ENCODE measurements around the gene ZNF76. TPM values are rescaled to one million over a fixed set of nuclear protein-coding genes. Genes with fewer than 3 reads are reported as not detected.

ZNF76 gene
- total RNA-seq, 1 experiment from 2014 or later = 39.9 TPM

- Histone ChIP-seq H3F3A (ENCODE audit: insufficient read depth, low read depth) (peaks cover 11% of the 10 kb centered on the region; the same call in 1 of the 2 replicates), H3K79me2 (ENCODE audit: low read depth) (no peaks in the 10 kb centered on the region; the same call in 1 of the 2 replicates), H3K27me3 (ENCODE audit: insufficient read depth, low read depth) (no peaks in the 10 kb centered on the region), H3K36me3 (ENCODE audit: low read depth) (no peaks in the 10 kb centered on the region), H3K9me2 (ENCODE audit: insufficient read depth) (no peaks in the 10 kb centered on the region), H3K4me2 (no peak overlapping the region), H3K4me1 (replicated peaks; ENCODE audit: insufficient read depth) (peaks cover 39% of the 10 kb centered on the region), H4K20me1 (ENCODE audit: insufficient read depth) (no peaks in the 10 kb centered on the region), H3K27ac (no peak overlapping the region), H2AFZ (no peak overlapping the region), H3K4me3 (no peak overlapping the region), H3K9me3 (ENCODE audit: insufficient read depth, low read depth) (no peaks in the 10 kb centered on the region)
- ChIA-PET POLR2A (ENCODE audit: unreplicated experiment) (no interaction called here), CTCF (interaction anchor here (0.6 kb wide), 1 partner anchor 285 kb away, joined by 5 read pairs; no protein-coding TSS in a partner anchor)
- TF ChIP-seq EZH2 (IDR thresholded peaks at IDR 0.05; ENCODE audit: low read depth) (no peak), CTCF (conservative IDR thresholded peaks at IDR 0.05) (no peak)
- no TSS peak for BruUV-seq (replicated peaks)
- intact Hi-C loops (cut with micrococcal nuclease; ENCODE audit: unreplicated experiment) = no loop called here
- no peak for DNase-seq
Measured at GRCh38 chr6:35300848-35301247, 41.3 kb downstream of the ZNF76 start.

- ChIA-PET CTCF (interaction anchor here (1.2 to 1.7 kb wide), 2 partner anchors 39 to 147 kb away, joined by 5 to 6 read pairs; no protein-coding TSS in a partner anchor), POLR2A (ENCODE audit: unreplicated experiment) (interaction anchor here (0.6 to 0.7 kb wide), 2 partner anchors 169 to 426 kb away, joined by 4 to 5 read pairs; no protein-coding TSS in a partner anchor)
- peaks cover 11% of the 10 kb centered on the region; the same call in 1 of the 2 replicates for H3F3A ChIP-seq (ENCODE audit: insufficient read depth, low read depth)
- no peaks in the 10 kb centered on the region for H3K9me2 ChIP-seq (ENCODE audit: insufficient read depth)
- H2AFZ ChIP-seq = 0 out of 2 replicates have a peak overlapping the region, but pooled peaks have one; percentile 26
- H3K36me3 ChIP-seq (ENCODE audit: low read depth) = no peaks in the 10 kb centered on the region
- H3K9me3 ChIP-seq (ENCODE audit: insufficient read depth, low read depth) = no peaks in the 10 kb centered on the region
- H3K4me1 ChIP-seq (replicated peaks; ENCODE audit: insufficient read depth) = peaks cover 34% of the 10 kb centered on the region
- no peaks in the 10 kb centered on the region for H4K20me1 ChIP-seq (ENCODE audit: insufficient read depth)
- no peaks in the 10 kb centered on the region for H3K27me3 ChIP-seq (ENCODE audit: insufficient read depth, low read depth)
- BruUV-seq (replicated peaks) = no TSS peak
- peak; percentile 71 to 74 for DNase-seq
- intact Hi-C loops (cut with micrococcal nuclease; ENCODE audit: unreplicated experiment) = no loop called here
- peak overlapping the region; percentile 65 for H3K27ac ChIP-seq
- H3K4me3 ChIP-seq = no peak overlapping the region; the same call in 1 of the 2 replicates
- H3K79me2 ChIP-seq (ENCODE audit: low read depth) = no peaks in the 10 kb centered on the region; the same call in 1 of the 2 replicates
- TF ChIP-seq CTCF (conservative IDR thresholded peaks at IDR 0.05) (no peak), EZH2 (IDR thresholded peaks at IDR 0.05; ENCODE audit: low read depth) (no peak)
- peak overlapping the region; percentile 63 for H3K4me2 ChIP-seq
Measured at GRCh38 chr6:35302604-35303241, 43.2 kb downstream of the ZNF76 start.

GRCh38 chr6:35304299-35304698 lies 44.8 kb downstream of the ZNF76 start:
- Histone ChIP-seq H3K4me2 (no peak overlapping the region), H3K4me1 (replicated peaks; ENCODE audit: insufficient read depth) (peaks cover 25% of the 10 kb centered on the region), H3K27ac (no peak overlapping the region), H3K9me3 (ENCODE audit: insufficient read depth, low read depth) (no peaks in the 10 kb centered on the region), H3K9me2 (ENCODE audit: insufficient read depth) (no peaks in the 10 kb centered on the region), H3K36me3 (ENCODE audit: low read depth) (no peaks in the 10 kb centered on the region), H4K20me1 (ENCODE audit: insufficient read depth) (no peaks in the 10 kb centered on the region), H2AFZ (no peak overlapping the region), H3F3A (ENCODE audit: insufficient read depth, low read depth) (peaks cover 11% of the 10 kb centered on the region; the same call in 1 of the 2 replicates), H3K4me3 (no peak overlapping the region), H3K27me3 (ENCODE audit: insufficient read depth, low read depth) (no peaks in the 10 kb centered on the region), H3K79me2 (ENCODE audit: low read depth) (no peaks in the 10 kb centered on the region)
- BruUV-seq (replicated peaks) = no TSS peak
- ChIA-PET POLR2A (ENCODE audit: unreplicated experiment) (interaction anchor here (0.8 kb wide), 1 partner anchor 881 kb away, joined by 8 read pairs; no protein-coding TSS in a partner anchor), CTCF (interaction anchor here (0.6 kb wide), 1 partner anchor 37 kb away, joined by 7 read pairs; no protein-coding TSS in a partner anchor)
- no peak for DNase-seq
- TF ChIP-seq EZH2 (IDR thresholded peaks at IDR 0.05; ENCODE audit: low read depth) (no peak), CTCF (conservative IDR thresholded peaks at IDR 0.05) (no peak)
- intact Hi-C loops (cut with micrococcal nuclease; ENCODE audit: unreplicated experiment) = no loop called here
